ENCODE results near the gene XIRP2.

The XIRP2 gene, protein sequence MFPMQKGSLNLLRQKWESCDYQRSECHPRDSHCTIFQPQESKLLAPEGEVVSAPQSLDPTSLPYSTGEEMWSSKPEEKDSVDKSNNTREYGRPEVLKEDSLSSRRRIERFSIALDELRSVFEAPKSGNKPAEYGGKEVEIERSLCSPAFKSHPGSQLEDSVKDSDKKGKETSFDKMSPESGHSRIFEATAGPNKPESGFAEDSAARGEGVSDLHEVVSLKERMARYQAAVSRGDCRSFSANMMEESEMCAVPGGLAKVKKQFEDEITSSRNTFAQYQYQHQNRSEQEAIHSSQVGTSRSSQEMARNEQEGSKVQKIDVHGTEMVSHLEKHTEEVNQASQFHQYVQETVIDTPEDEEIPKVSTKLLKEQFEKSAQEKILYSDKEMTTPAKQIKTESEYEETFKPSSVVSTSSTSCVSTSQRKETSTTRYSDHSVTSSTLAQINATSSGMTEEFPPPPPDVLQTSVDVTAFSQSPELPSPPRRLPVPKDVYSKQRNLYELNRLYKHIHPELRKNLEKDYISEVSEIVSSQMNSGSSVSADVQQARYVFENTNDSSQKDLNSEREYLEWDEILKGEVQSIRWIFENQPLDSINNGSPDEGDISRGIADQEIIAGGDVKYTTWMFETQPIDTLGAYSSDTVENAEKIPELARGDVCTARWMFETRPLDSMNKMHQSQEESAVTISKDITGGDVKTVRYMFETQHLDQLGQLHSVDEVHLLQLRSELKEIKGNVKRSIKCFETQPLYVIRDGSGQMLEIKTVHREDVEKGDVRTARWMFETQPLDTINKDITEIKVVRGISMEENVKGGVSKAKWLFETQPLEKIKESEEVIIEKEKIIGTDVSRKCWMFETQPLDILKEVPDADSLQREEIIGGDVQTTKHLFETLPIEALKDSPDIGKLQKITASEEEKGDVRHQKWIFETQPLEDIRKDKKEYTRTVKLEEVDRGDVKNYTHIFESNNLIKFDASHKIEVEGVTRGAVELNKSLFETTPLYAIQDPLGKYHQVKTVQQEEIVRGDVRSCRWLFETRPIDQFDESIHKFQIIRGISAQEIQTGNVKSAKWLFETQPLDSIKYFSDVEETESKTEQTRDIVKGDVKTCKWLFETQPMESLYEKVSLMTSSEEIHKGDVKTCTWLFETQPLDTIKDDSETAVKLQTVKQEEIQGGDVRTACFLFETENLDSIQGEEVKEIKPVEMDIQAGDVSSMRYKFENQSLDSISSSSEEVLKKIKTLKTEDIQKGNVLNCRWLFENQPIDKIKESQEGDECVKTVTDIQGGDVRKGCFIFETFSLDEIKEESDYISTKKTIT (N-terminal part only)

DNA sequence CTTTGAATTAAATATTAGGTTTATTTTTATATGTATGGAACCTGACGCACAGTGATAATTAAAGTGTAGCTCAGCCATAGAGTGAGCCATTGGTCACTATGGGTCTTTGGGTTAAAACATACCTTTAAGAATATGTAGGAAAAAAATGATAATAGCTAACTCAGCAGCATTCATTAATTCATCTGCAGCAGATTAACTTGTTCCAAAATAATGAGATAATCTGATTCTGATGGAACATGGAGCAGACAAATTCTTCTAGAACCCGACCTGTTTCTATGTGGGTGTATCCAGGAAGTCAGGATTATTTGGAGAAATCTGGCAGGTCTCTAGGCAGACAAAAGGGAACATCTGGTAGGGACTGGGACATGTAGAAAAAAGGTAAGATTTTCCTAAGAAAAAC lies at the start of gene XIRP2:
Gene XIRP2 (plus strand): TSS at position 301 of the 400 bp plus-strand sequence. CDS start 15,003 bp downstream, outside the sequence.
- no peak for DNase-seq

DNA sequence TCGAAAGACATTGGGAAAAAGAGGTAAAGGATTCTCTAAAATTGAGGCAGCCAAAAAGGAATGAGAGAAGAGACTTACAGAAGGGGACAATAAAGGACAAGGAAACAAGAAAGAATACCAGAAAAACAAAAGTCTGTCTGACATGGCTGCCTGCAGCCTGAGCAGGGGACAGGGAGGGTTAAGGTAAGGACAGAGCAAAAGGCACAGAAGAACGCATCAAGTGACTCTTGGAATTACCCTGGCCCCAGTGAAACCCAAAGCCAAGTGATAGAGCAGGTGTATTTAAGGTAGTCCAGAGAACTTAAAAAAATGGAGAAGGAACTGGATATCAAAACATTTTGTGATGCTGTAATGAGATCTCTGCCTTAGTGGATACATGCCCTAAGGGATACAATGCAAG lies 47.1 kb upstream of the XIRP2 start:
- DNase-seq: no peak

DNA sequence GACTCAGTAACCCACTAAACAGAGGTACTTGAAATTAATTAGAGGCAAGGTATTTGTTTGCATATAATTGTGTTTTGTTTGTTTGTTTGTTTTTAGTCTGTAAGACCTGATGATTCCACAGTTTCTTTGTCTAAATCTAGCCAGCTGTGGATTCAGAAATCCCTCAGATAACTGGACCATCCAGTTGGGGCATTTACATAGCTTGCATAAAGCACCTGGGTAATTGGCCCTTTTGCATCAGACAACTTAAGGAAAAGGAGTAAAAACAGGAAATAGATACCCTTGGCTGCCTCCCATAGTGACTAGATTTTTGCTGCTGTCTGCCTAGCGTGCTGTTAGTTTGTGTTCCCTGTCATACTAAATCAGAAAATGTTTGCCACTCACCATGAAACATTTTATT lies 46.6 kb upstream of the XIRP2 start:
- DNase-seq: no peak

DNA sequence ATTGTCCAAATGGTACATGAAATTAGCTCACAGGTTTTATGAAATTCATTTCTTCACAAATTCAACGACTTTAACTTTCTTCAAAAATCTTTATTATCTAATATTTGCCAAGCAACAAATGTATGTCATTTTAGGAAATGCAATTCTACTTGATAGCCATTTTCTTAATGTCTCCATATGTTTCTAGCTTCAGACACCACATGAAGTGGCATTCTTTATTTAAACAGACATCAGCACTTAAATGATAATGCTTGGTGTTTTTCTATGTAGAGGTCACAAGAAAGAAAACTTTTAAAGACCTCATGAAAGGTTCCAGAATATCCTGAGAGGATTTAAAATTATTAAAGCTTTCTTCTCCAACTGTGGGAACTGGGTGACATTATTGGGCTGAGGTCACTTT lies 44.2 kb upstream of the XIRP2 start:
- no peak for DNase-seq

DNA sequence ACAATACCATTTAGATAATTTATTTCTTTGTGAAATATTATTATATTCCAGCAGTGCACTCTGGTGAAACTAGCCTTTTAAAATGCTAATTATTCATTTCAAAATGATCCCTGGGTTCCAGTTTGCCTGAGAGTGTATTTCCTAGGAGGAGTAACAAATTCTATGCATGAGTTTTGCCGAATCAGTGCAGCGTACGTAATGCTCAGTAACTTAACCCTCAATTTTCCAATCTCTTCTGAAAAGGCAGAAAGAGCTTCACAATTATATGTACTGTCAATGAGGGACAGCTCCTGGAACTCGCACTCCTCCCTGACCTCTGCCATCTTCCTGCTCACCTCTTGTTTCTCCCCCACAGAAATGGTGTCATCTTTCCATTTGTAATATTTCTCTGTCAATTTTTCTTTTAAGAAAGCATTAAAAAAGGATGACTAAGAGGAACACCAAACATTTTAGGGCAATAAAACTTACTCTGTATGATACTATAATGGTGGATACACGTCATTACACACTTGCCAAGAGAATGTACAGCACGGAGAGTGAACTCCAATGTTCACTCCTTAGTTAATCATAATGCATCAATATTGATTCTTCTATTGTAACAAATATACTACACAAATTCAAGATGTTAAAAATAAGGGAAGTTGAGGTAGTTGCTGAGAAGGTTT lies 25.7 kb upstream of the XIRP2 start:
- no peak for DNase-seq

DNA sequence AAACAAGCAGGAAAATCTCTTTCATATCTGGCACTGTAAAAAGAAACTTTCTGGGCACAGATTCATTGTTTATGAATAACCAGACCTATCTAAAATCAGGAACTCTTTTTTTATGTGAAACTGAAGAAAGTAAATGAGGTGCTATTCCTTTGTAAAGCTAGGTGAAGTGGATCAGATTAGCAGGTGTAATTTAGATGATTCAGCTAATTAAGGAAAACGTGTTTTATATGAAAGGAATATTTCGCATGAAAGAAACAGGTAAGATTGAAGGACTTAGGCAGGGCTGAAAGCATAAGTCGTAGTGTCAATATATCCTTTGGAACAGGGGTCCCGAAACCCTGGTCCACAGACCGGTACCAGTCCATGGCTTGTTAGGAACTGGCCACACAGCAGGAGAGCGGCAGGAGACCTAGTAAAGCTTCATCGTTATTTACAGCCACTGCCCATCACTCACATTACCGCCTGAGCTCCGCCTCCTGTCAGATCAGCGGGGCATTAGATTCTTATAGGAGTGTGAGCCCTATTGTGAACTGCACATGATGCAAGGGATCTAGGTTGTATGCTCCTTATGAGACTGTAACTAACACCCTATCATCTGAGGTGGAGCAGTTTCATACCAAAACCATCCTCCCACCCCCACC lies 20.3 kb upstream of the XIRP2 start:
- no peak for DNase-seq

DNA sequence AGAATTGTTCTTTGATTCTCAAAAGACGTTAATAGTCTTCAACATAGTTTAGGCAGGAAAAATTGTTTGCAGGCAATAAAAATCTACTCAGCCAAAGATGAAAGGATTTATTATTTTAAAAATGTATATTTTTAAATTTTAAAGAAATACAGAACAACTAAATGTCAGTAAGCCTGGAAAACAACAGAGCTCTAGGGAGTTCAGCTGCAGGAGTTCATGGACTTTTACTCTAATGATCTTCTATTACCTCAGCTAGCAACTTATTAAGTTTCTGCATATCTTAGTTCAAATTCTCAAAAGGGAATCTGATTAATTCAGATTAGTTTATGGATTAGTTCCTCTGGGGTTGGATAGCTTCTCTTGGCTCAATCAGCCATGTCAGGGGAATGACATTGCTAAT lies 17.9 kb upstream of the XIRP2 start:
- no peak for DNase-seq

DNA sequence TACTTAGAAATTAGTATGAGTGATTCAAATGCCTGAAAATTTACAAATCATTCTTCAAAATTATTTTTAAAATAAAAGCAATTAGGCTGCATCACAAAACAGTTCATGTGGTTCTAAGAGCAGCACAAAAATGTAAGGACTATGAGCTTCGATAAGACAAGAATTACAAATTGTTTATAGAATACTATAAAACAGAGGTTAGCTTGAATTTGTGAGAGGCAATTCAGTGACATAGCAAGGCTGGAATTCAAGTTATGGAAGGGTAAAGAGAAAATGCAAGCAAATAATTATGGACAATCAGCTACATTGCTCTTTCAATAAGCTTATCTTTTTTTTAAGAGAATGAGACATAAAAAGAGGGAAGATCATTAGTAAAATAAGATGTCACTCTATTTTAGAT lies 7.1 kb upstream of the XIRP2 start:
- no peak for DNase-seq

DNA sequence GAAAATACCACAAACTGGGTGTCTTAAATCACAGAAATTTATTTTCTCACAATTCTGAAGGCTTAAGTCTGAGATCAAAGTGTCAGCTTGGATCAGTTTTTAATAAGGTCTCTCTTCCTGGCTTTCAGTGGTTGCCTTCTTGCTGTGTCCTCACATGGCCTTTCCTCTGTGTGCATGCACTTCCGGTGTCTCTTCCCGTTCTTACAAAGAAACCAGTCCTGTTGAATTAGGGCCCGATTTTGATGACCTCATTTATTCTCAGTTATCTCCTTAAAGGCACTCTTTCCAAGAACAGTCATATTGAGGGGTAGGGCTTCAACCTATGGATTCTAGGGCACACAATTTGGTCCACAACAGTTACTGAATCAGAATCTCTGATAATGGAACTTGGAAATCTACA lies 5.4 kb upstream of the XIRP2 start:
- DNase-seq: no peak

DNA sequence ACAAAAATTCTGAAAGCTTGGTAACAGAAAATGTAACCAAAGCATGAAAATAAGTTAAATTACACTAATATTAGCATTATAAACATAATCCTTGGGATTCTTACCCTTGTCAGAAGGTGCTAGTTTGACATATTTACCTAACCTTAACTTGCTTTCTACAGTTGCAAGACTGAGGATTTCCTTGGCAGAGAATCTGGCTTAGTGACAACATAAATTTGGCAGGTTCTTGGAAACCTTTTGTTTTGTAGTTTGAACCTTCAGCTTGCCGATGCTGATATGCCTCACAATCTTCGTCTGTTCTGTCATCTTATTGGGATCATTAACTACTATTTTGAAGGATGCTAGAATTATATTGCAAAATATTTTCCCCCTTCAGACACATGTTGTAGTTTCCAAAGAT lies 3.4 kb downstream of the XIRP2 start:
- no peak for DNase-seq

DNA sequence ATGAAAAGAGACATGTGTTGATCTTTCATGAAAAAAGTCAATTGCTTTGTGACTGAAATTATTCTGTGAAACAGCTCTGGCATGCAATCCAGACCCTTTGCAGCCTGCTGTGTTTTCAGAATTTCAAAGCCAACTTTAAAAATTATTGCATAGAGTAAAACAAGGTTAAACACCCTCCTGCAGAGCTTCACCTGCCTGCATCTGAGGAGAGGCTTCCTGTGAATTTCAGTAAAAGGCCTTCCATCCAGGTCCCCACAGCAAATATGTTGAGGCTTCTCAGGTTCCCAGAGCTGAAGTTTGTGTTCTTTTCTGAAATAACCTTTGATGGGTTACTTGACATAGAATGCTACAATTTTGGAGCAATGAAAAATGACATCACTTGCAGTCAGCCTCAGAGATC lies 4.1 kb downstream of the XIRP2 start:
- no peak for DNase-seq

DNA sequence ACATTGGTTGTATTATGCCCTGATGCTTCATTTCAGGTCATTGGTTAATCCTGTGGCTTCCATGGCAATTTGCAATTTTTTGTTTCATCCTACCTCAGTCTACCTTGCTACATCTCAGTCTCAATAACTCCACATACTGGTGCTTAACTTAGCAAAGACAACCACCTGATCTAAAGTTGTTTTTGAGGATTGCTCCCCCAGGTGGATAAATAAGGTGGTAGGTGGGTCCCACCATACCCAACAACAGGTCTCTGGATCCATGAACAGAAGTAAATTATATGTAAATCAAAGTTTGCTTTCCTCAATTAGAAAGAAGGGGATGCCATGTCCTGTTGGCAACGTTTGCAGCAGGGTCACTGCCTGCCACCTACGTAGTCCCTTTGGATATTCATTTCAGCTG lies 7.0 kb downstream of the XIRP2 start:
- DNase-seq: no peak

DNA sequence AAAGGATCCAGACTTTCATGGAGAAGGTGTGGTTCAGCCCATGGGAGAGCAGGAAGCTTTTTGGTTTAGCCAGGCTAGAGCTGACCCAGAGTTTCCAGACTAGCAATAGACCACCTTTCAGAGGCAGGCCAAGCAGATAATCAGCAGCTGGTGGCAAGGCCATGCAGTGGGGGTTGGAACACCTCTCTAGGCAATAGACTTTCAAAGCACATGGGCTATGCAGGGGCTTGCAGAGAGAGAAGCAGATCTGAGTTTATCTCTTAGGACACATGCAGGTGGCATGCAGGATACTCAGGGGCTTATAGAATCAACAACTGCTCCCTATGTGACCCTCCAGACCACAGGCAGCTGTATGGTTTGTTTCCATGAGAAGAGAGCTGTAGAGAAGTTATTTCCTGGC lies 9.4 kb downstream of the XIRP2 start:
- DNase-seq: no peak

DNA sequence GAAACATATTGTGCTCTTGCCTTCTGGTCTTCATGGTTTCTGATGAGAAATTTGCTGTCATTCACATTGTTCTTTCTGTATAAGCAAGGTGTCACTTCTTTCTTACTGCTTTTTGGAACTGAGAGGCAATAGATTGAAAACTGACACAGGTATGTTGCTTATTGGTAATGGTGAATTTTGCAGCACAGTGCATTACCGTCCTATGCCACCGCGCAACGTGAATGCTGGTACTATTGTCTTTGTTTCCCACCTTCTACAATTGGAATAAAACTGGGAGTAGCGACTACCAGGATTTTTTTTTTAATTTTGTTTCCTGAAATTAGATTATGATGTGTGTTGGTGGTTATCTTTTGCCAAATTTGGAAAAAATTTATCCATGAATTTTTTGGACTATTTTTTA lies 11.4 kb downstream of the XIRP2 start:
- DNase-seq: no peak

DNA sequence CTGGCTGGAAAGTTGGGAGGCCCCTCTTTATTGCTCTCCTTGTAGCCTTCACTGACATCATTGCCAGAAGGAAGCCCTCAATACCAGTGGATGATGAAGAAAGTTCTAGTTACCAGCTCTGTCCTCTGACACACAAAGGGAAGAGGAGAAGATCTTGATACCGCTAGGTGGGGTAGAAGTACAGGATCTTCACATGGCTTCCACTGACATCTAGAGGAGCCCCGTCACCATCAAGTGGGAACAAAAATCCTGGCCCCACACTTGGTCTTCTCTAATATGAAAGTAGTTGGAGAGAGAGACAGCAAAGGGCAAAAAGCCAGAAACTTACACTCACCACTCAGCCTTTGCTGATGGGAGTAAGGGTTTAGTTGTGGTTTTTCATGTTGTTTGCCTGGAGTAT lies 12.4 kb downstream of the XIRP2 start:
- DNase-seq: no peak

DNA sequence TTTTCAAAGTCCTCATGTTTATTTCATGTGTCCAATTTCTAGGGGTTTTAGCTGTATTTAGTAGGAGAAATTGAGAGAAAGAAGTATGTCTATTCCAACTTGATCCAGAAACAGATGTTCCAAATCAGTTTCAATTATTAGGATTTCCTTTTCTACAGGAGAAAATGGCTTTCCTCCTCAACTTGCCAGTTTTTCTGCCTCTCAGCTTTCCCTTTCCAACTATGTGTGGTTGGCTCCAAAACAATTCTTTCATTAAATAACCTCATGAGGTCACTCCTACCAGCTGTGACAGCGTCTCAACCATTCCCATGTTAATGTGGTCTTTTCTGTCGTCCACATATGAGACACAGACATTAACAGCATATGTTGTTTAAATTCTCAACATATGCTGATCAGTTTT lies 13.1 kb downstream of the XIRP2 start:
- no peak for DNase-seq

DNA sequence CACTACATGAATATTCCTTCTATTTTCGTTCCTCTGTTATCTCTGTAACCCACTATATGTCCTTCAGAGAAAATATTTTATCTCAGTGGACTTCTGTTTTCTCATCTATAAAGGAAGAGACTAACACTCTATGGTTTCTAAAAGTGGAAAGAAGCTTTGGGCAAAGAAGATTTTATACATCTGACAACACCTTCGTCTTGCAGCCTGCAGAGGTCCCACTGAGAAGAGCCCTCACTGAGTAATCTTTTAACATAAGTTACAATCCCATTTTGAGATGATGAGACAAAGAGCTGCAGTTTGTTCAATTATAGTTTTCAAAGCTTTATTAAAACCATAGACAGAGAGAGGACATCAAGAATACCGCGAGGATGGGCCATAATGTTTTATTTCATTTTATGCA lies 28.7 kb downstream of the XIRP2 start:
- no peak for DNase-seq

DNA sequence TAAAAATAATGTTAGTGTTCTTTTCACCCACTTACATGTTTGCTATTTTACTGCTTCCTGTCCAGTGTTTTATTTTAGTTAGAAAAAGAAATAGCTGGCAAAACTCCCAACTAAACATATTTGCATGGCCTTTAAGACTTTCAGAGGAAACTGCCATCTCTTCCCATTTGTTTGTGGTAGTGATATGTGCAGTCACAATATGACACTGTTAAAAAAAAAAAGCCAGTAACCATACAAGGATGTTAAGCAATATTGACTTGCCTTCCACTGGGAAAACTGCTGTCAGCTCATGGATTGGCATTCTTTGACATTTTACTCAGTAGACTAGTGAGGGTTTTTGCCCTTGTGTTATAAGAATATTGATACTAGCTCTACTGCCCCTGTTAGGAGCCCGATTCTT lies 29.1 kb downstream of the XIRP2 start:
- DNase-seq: no peak

DNA sequence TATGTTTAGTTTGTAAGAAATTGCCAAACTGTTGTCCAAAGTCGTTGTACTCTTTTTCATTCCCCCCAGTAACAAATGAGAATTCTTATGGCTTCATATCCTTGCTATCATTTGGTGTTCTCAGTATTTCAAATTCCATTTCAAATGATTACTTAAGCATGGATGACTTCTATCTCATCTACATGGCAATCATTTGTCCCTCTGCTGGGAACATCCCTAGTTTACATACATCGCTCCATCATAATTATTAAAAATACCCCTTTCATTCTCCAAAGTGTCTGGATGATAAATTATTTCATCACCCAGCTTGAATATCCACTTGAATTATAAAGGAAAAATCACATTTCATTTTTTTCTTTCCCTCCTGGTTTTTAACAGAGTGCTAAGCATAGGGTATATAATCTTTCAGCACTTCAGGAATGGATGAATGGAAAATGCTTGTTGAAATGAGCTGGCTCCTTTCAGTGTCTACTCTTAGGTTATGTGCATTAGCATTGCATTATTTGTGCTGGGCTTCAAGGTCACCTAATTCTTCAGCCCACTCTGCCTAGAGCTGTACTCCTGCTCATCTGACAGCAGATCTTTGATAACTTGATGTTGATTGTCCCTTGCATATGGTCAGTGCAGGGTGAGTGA lies 33.1 kb downstream of the XIRP2 start:
- no peak for DNase-seq

DNA sequence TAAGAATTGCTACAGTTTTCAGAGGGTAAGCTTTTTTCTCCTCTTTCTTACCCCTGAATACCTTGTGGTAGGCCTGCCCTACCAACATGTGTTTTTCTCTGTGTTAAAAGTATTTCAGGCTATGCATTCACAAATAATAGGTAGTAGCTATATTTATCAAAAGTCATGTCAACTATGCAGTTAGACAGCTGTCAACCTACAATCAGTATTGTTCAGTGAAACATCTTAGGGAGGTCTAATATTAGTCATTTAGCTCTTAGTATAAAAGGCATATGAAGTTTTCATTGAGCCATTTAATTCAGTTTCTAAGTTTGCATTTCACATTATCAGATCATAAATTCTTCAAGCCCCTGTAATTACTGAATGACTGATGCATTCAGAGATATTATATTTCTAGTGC lies 36.7 kb downstream of the XIRP2 start:
- DNase-seq: no peak

DNA sequence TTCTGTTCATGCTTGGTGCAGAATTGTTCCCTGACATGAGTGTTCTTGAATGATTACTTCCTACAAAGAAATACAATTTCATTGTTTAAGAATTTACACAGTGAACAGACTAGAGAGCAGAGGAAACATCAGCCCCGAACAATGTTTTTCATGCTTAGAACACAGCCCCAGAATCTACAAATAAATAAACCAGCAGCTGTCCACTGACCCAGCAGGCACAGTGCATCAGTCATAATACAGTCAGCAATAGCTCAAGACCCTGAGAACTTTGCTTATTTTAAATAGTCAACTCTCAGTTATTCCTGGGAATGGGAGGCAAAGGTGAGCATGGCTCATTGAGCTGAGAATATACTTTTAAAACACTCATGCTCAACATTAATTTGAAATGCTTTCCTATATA lies 38.4 kb downstream of the XIRP2 start:
- no peak for DNase-seq

DNA sequence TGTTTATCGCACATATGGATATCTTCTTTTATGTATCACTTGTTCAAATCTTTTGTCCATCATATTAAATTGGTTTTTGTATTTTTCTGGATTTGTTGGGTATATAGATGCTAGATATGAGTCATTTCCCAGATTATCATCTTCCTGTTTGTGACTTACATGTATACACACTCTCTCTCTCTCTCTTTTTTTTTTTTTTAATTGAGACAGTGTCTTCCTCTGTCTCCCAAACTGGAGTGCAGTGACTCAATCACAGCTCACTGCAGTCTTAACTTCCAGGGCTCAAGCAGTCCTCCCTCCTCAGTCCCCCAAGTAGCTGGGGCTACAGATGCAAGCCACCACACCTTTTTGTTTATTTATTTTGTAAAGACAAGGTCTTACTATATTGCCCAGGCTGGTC lies 43.8 kb downstream of the XIRP2 start:
- no peak for DNase-seq
